Mesenchymal stem cell (in vitro differentiated cells and primary cell): ENCODE data around the gene TMEM50A.
A peak's percentile ranks its signal among the peaks of the same experiment; 100 is the strongest.
"Not testable (repeated sequence)": the region's sequence is repeated elsewhere in the genome, so short reads cannot be mapped to it uniquely, and the experiment has no call there.

Experiments used
- DNase-seq: peaks from one replicate; pipeline ENCODE4 v3.0.0-alpha.2; 2013
- H2AFZ ChIP-seq: one replicate; pipeline ENCODE4 v1.6.1; 2013; ENCODE audit warnings: low read depth, mild to moderate bottlenecking, control low read depth, inconsistent platforms, low read length, moderate library complexity
- H2AK5ac ChIP-seq: 2 replicates; pipeline ENCODE4 v1.6.1; 2013; ENCODE audit warnings: low read length, moderate library complexity, mild to moderate bottlenecking, inconsistent platforms; ENCODE audit not compliant: severe bottlenecking
- H2BK120ac ChIP-seq: one replicate; pipeline ENCODE4 v1.6.1; 2013; ENCODE audit warnings: low read depth, mild to moderate bottlenecking, inconsistent platforms, low read length, moderate library complexity
- H2BK12ac ChIP-seq, 2 experiments: one replicate each; pipeline ENCODE4 v1.6.1; 2013; ENCODE audit warnings: inconsistent platforms in 2 of 2, low read length in 2 of 2, mild to moderate bottlenecking in 2 of 2, moderate library complexity in 2 of 2, control low read depth in 1 of 2
- H2BK15ac ChIP-seq: one replicate; pipeline ENCODE4 v1.6.1; 2013; ENCODE audit warnings: mild to moderate bottlenecking, low read depth, inconsistent platforms; ENCODE audit not compliant: poor library complexity, severe bottlenecking
- H2BK5ac ChIP-seq: 2 replicates; pipeline ENCODE4 v1.6.1; 2013; ENCODE audit warnings: low read depth, mild to moderate bottlenecking, low read length, control low read depth, inconsistent platforms; ENCODE audit not compliant: poor library complexity, severe bottlenecking
- H3K14ac ChIP-seq, 2 experiments: one replicate each; pipeline ENCODE4 v1.6.1; 2013; ENCODE audit warnings: inconsistent platforms in 2 of 2, low read length in 2 of 2, control low read depth in 1 of 2, mild to moderate bottlenecking in 1 of 2, moderate library complexity in 1 of 2
- H3K18ac ChIP-seq, 2 experiments: one replicate each; pipeline ENCODE4 v1.6.1; 2013; ENCODE audit warnings: inconsistent platforms in 2 of 2, low read length in 2 of 2, control low read depth in 1 of 2, low read depth in 1 of 2, mild to moderate bottlenecking in 1 of 2
- H3K23ac ChIP-seq, 2 experiments: one replicate each; pipeline ENCODE4 v1.6.1; 2013; ENCODE audit warnings: inconsistent platforms in 2 of 2, low read length in 2 of 2, mild to moderate bottlenecking in 2 of 2, moderate library complexity in 2 of 2, control low read depth in 1 of 2
- H3K27ac ChIP-seq: 2 replicates; pipeline ENCODE4 v1.5.1; 2013; ENCODE audit warnings: mild to moderate bottlenecking, moderate library complexity, low read length, control low read depth, inconsistent platforms; ENCODE audit not compliant: poor library complexity, severe bottlenecking
- H3K27me3 ChIP-seq, 2 experiments: 2 replicates each; pipeline versions ENCODE4 v1.6.1 to v1.7.0; 2013; ENCODE audit warnings: low read length in 2 of 2, mild to moderate bottlenecking in 2 of 2, moderate library complexity in 2 of 2, control low read depth in 1 of 2, inconsistent platforms in 1 of 2; ENCODE audit not compliant: control insufficient read depth in 1 of 2, insufficient read depth in 1 of 2
- H3K36me3 ChIP-seq, 2 experiments: 2 replicates each; pipeline versions ENCODE4 v1.6.1 to v1.7.0; 2013; ENCODE audit warnings: low read length in 2 of 2, control low read depth in 1 of 2, inconsistent platforms in 1 of 2, low read depth in 1 of 2, mild to moderate bottlenecking in 1 of 2; ENCODE audit not compliant: insufficient read depth in 2 of 2, control insufficient read depth in 1 of 2
- H3K4ac ChIP-seq, 2 experiments: one replicate each; pipeline ENCODE4 v1.6.1; 2013; ENCODE audit warnings: inconsistent platforms in 2 of 2, low read length in 2 of 2, mild to moderate bottlenecking in 2 of 2, moderate library complexity in 2 of 2, control low read depth in 1 of 2, low read depth in 1 of 2
- H3K4me1 ChIP-seq: 2 replicates; pipeline ENCODE4 v1.6.1; 2013; ENCODE audit warnings: low read depth, low read length, control low read depth; ENCODE audit not compliant: control insufficient read depth, insufficient read depth
- H3K4me2 ChIP-seq: 2 replicates; pipeline ENCODE4 v1.6.1; 2013; ENCODE audit warnings: low read length, mild to moderate bottlenecking, inconsistent platforms; ENCODE audit not compliant: poor library complexity, severe bottlenecking
- H3K4me3 ChIP-seq, 2 experiments: 2 replicates each; pipeline versions ENCODE4 v1.5.1 to v1.7.0; 2013; ENCODE audit warnings: low read length in 2 of 2, mild to moderate bottlenecking in 2 of 2, control low read depth in 1 of 2, low read depth in 1 of 2; ENCODE audit not compliant: insufficient read depth in 1 of 2
- H3K79me1 ChIP-seq: replicated peaks from 2 replicates; pipeline ENCODE4 v1.6.1; 2013; ENCODE audit warnings: mild to moderate bottlenecking, control low read depth, low read length, inconsistent platforms; ENCODE audit not compliant: poor library complexity, severe bottlenecking
- H3K9ac ChIP-seq: 2 replicates; pipeline ENCODE4 v1.7.0; 2013; ENCODE audit warnings: mild to moderate bottlenecking, low read length, moderate library complexity
- H3K9me3 ChIP-seq: 2 replicates; pipeline ENCODE4 v1.7.0; 2013; ENCODE audit warnings: mild to moderate bottlenecking, low read length; ENCODE audit not compliant: control insufficient read depth
- H4K8ac ChIP-seq: one replicate; pipeline ENCODE4 v1.6.1; 2013; ENCODE audit warnings: inconsistent platforms, mild to moderate bottlenecking, low read length, moderate library complexity
- H4K91ac ChIP-seq: one replicate; pipeline ENCODE4 v1.6.1; 2013; ENCODE audit warnings: mild to moderate bottlenecking, low read length, inconsistent platforms
- WGBS: methylation state at CpG from one replicate; pipeline ENCODE4 v1.1.7; 2013; ENCODE audit warnings: mixed read lengths; 5-methylcytosine and 5-hydroxymethylcytosine counted together

The TMEM50A gene

GRCh38 chr1:25312806-25313470 is 25.2 kb upstream of the TMEM50A start:
- not testable (repeated sequence) for H3K4me3 ChIP-seq, H3K27me3 ChIP-seq, H2BK12ac ChIP-seq, H3K9me3 ChIP-seq, H4K91ac ChIP-seq, H3K36me3 ChIP-seq, H3K79me1 ChIP-seq, DNase-seq, H2AK5ac ChIP-seq, H3K27ac ChIP-seq, H3K4ac ChIP-seq, H3K18ac ChIP-seq, H2BK15ac ChIP-seq, H3K14ac ChIP-seq, H3K4me2 ChIP-seq, H2BK120ac ChIP-seq, H3K4me1 ChIP-seq, H2BK5ac ChIP-seq, H3K23ac ChIP-seq, H4K8ac ChIP-seq, H2AFZ ChIP-seq, H3K9ac ChIP-seq

GRCh38 chr1:25320314-25320938 is 17.7 kb upstream of the TMEM50A start:
- peak overlapping the region; percentile 43 for H3K9ac ChIP-seq
- H3K18ac ChIP-seq, H4K91ac ChIP-seq, H2BK15ac ChIP-seq, H3K27me3 ChIP-seq, H3K14ac ChIP-seq, H3K4ac ChIP-seq, H3K79me1 ChIP-seq, H3K4me1 ChIP-seq, H3K4me2 ChIP-seq, H3K23ac ChIP-seq, H2BK12ac ChIP-seq, H3K36me3 ChIP-seq, H4K8ac ChIP-seq, H2BK5ac ChIP-seq, H3K9me3 ChIP-seq, H2AFZ ChIP-seq, H3K4me3 ChIP-seq, H2BK120ac ChIP-seq: not testable (repeated sequence)
- WGBS = 68% methylated on average over 9 of the region's 9 CpGs
- DNase-seq = peak; percentile 61
- peak overlapping the region; percentile 82 for H3K27ac ChIP-seq
- peak overlapping the region; percentile 74 for H2AK5ac ChIP-seq

GRCh38 chr1:25322127-25322526 is 16.0 kb upstream of the TMEM50A start:
- not testable (repeated sequence) for H3K4me3 ChIP-seq, H4K8ac ChIP-seq, H3K4ac ChIP-seq, H3K27me3 ChIP-seq, H3K9me3 ChIP-seq, H2BK5ac ChIP-seq, H2BK15ac ChIP-seq, H3K14ac ChIP-seq, H3K9ac ChIP-seq, H2BK12ac ChIP-seq, H3K79me1 ChIP-seq, H2BK120ac ChIP-seq, H3K23ac ChIP-seq, H3K18ac ChIP-seq, H3K4me1 ChIP-seq, H2AFZ ChIP-seq, H2AK5ac ChIP-seq, H4K91ac ChIP-seq, H3K27ac ChIP-seq, H3K4me2 ChIP-seq, DNase-seq, H3K36me3 ChIP-seq
- WGBS = 90% methylated on average over 5 of the region's 9 CpGs

GRCh38 chr1:25324407-25324806 is 13.7 kb upstream of the TMEM50A start:
- H3K79me1 ChIP-seq, H3K4ac ChIP-seq, H2AFZ ChIP-seq, H3K4me2 ChIP-seq, H2AK5ac ChIP-seq, H4K91ac ChIP-seq, H2BK120ac ChIP-seq, H4K8ac ChIP-seq, H3K14ac ChIP-seq, H3K9me3 ChIP-seq, H3K27me3 ChIP-seq, H2BK15ac ChIP-seq, H3K4me3 ChIP-seq, H3K9ac ChIP-seq, H3K36me3 ChIP-seq, H3K27ac ChIP-seq, H2BK5ac ChIP-seq, DNase-seq, H3K18ac ChIP-seq, H2BK12ac ChIP-seq, H3K4me1 ChIP-seq, H3K23ac ChIP-seq: not testable (repeated sequence)
- no CpG with 5 or more reads among the region's 3 CpGs for WGBS
